Neural progenitor cell (in vitro differentiated cells): ENCODE results near the gene GRAP. TPM values are rescaled to one million over a fixed set of nuclear protein-coding genes. Genes with fewer than 3 reads are reported as not detected.

Experiments
- DNase-seq: peaks from one replicate; pipeline ENCODE4 v3.0.0-alpha.2; 2016; ENCODE audit warnings: low spot score
- H2AFZ ChIP-seq: fragments of 200-600 bp; sonication (generic); replicated peaks from 2 replicates; pipeline ENCODE4 v1.6.1; 2016; ENCODE audit warnings: antibody characterized with exemption
- H3F3A ChIP-seq: fragments of 200-600 bp; sonication (generic); 2 replicates; pipeline ENCODE4 v1.6.1; 2016; ENCODE audit warnings: antibody characterized with exemption, low read depth
- H3K27ac ChIP-seq: fragments of 200-600 bp; sonication (generic); 2 replicates; pipeline ENCODE4 v1.5.1; 2016; ENCODE audit warnings: mild to moderate bottlenecking
- H3K27me3 ChIP-seq: fragments of 200-600 bp; sonication (generic); 2 replicates; pipeline ENCODE4 v1.6.1; 2016; ENCODE audit warnings: mild to moderate bottlenecking, moderate library complexity
- H3K36me3 ChIP-seq: fragments of 200-600 bp; sonication (generic); 2 replicates; pipeline ENCODE4 v1.5.1; 2016
- H3K4me1 ChIP-seq: fragments of 200-600 bp; sonication (generic); 2 replicates; pipeline ENCODE4 v1.6.1; 2016; ENCODE audit warnings: mixed run types
- H3K4me2 ChIP-seq: fragments of 200-600 bp; sonication (generic); 2 replicates; pipeline ENCODE4 v1.6.1; 2016
- H3K4me3 ChIP-seq: fragments of 200-600 bp; sonication (generic); 2 replicates; pipeline ENCODE4 v1.5.1; 2016
- H3K79me2 ChIP-seq: fragments of 200-600 bp; sonication (generic); 2 replicates; pipeline ENCODE4 v1.6.1; 2016; ENCODE audit warnings: low read depth
- H3K9ac ChIP-seq: fragments of 200-600 bp; sonication (generic); 2 replicates; pipeline ENCODE4 v1.6.1; 2016
- H3K9me3 ChIP-seq: fragments of 200-600 bp; sonication (generic); 2 replicates; pipeline ENCODE4 v1.5.1; 2016; ENCODE audit warnings: low read depth
- H4K20me1 ChIP-seq: fragments of 200-600 bp; sonication (generic); 2 replicates; pipeline ENCODE4 v1.6.1; 2016; ENCODE audit warnings: low read depth
- H3K27ac Mint-ChIP-seq: 3 replicates; pipeline ENCODE4 v1.8.0; 2021; ENCODE audit warnings: mixed read lengths
- H3K27me3 Mint-ChIP-seq: 2 replicates; pipeline ENCODE4 v1.8.0; 2022; ENCODE audit warnings: low read depth, mild to moderate bottlenecking, inconsistent platforms, moderate library complexity, mixed read lengths; ENCODE audit not compliant: insufficient read depth
- H3K36me3 Mint-ChIP-seq: 3 replicates; pipeline ENCODE4 v1.8.0; 2021; ENCODE audit warnings: mixed read lengths
- H3K4me1 Mint-ChIP-seq: 3 replicates; pipeline ENCODE4 v1.8.0; 2021; ENCODE audit warnings: mixed read lengths
- H3K4me3 Mint-ChIP-seq: 3 replicates; pipeline ENCODE4 v1.8.0; 2021; ENCODE audit warnings: mild to moderate bottlenecking, moderate library complexity, mixed read lengths
- H3K9me3 Mint-ChIP-seq: 3 replicates; pipeline ENCODE4 v1.8.0; 2020; ENCODE audit warnings: mixed read lengths
- EZH2 ChIP-seq: fragments of 200-600 bp; sonication (generic); IDR thresholded peaks from 2 replicates; pipeline ENCODE4 v1.6.1; 2017; ENCODE audit warnings: antibody characterized with exemption, mild to moderate bottlenecking, moderate library complexity
- EZH2phosphoT487 ChIP-seq: fragments of 200-600 bp; sonication (generic); IDR thresholded peaks from 2 replicates; pipeline ENCODE4 v1.6.1; 2017; ENCODE audit warnings: antibody characterized with exemption
- total RNA-seq: library from RNA; depleted of rRNA; stranded (reverse); fragments of >200 nt; gene quantifications from 2 replicates; pipeline ENCODE4 v1.2.3, GENCODE V29; 2015; ENCODE audit warnings: low replicate concordance
- TF ChIP-seq, protein P1 (sequence below): fragments of 200-600 bp; sonication (generic); IDR thresholded peaks from 2 replicates; pipeline ENCODE4 v1.5.1; 2017; ENCODE audit warnings: antibody characterized with exemption, mild to moderate bottlenecking

Gene GRAP
- total RNA-seq, 1 donor from 2014 or later, result not detected

DNA sequence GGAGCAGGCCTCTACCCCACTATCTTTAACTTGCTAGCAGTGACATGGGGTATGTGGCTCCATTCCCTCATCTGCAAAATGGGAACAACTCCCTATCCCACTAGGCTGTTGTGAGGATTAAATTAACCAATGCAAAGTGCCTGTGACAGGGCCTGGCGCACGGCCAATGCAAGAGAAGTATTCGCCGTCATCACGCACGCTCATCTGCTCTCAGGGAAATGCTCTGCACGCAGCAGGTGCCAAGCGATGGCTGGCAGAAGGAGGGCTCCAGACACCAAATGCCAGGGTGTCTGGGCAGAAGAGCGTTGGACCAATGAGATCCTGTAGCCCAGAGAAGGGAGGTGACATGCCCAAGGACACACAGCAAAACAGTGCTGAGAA, 59.5 kb downstream of the GRAP start:
- H2AFZ ChIP-seq, result no peak overlapping the region
- Mint-ChIP-seq H3K9me3 (no peaks in the 10 kb centered on the region), H3K27ac (peak overlapping the region; percentile 57), H3K4me1 (peaks cover 1% of the 10 kb centered on the region), H3K4me3 (no peak overlapping the region), H3K36me3 (no peaks in the 10 kb centered on the region), H3K27me3 (peaks cover 3% of the 10 kb centered on the region)
- no peaks in the 10 kb centered on the region for H3K79me2 ChIP-seq
- H3K4me1 ChIP-seq, result peaks cover 2% of the 10 kb centered on the region
- no peak overlapping the region for H3K4me3 ChIP-seq
- no peaks in the 10 kb centered on the region for H3K27me3 ChIP-seq
- no peak for DNase-seq
- no peaks in the 10 kb centered on the region for H3K9me3 ChIP-seq
- no peak overlapping the region for H3K4me2 ChIP-seq
- no peaks in the 10 kb centered on the region for H3F3A ChIP-seq
- peaks cover 7% of the 10 kb centered on the region for H4K20me1 ChIP-seq
- no peaks in the 10 kb centered on the region for H3K36me3 ChIP-seq
- H3K27ac ChIP-seq, result no peak overlapping the region
- TF ChIP-seq EZH2 (no peak), EZH2phosphoT487 (no peak)
- TF ChIP-seq, protein P1, sequence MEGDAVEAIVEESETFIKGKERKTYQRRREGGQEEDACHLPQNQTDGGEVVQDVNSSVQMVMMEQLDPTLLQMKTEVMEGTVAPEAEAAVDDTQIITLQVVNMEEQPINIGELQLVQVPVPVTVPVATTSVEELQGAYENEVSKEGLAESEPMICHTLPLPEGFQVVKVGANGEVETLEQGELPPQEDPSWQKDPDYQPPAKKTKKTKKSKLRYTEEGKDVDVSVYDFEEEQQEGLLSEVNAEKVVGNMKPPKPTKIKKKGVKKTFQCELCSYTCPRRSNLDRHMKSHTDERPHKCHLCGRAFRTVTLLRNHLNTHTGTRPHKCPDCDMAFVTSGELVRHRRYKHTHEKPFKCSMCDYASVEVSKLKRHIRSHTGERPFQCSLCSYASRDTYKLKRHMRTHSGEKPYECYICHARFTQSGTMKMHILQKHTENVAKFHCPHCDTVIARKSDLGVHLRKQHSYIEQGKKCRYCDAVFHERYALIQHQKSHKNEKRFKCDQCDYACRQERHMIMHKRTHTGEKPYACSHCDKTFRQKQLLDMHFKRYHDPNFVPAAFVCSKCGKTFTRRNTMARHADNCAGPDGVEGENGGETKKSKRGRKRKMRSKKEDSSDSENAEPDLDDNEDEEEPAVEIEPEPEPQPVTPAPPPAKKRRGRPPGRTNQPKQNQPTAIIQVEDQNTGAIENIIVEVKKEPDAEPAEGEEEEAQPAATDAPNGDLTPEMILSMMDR, result no peak
- H3K9ac ChIP-seq, result no peak overlapping the region

DNA sequence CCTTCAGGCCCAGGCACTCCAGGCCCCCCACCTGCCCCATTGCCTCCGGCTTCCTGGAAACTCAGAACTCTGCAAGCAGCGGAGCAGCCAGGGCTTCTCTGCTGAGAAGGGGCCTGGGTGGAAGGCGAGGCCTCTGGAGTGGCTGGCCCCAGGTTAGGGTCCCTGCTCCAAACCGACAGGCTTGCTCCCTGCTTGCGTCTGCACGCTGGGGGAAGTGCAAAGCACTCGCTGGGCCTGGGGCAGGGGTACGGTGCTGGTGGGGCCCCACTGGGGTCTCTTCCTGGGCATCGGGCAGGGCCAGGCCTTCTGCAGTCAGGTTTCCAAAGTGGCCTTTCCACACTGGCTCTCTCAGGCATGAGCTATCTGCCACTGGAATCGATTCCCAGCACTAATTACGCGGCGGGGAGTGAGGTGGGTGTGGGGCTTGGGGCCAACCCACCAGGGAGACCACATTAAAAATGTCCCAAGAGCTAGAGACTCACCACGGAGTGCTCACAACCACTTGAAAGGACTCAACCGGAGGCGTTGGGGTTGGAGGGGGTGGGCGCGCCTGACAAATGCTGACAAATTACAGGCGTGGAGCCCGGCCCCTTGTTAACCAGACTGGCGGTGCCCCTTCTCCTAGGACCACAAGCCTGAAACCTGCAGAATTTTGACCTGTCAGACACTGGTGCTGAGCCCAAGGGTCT, 60.1 kb downstream of the GRAP start:
- H3K9me3 ChIP-seq, result no peaks in the 10 kb centered on the region
- H4K20me1 ChIP-seq, result peaks cover 12% of the 10 kb centered on the region
- H3K9ac ChIP-seq, result no peak overlapping the region
- no peaks in the 10 kb centered on the region for H3K27me3 ChIP-seq
- no peaks in the 10 kb centered on the region for H3F3A ChIP-seq
- no peak for DNase-seq
- H3K4me3 ChIP-seq, result no peak overlapping the region
- no peak overlapping the region for H3K27ac Mint-ChIP-seq
- H3K27ac ChIP-seq, result no peak overlapping the region
- H3K4me2 ChIP-seq, result no peak overlapping the region
- no peak overlapping the region for H2AFZ ChIP-seq
- no peaks in the 10 kb centered on the region for H3K36me3 Mint-ChIP-seq
- TF ChIP-seq EZH2, result no peak
- TF ChIP-seq, protein P1, result no peak
- TF ChIP-seq EZH2phosphoT487, result no peak
- no peaks in the 10 kb centered on the region for H3K9me3 Mint-ChIP-seq
- peaks cover 7% of the 10 kb centered on the region for H3K4me1 ChIP-seq
- H3K4me1 Mint-ChIP-seq, result peaks cover 5% of the 10 kb centered on the region
- H3K27me3 Mint-ChIP-seq, result peaks cover 3% of the 10 kb centered on the region
- no peak overlapping the region for H3K4me3 Mint-ChIP-seq
- H3K36me3 ChIP-seq, result no peaks in the 10 kb centered on the region
- H3K79me2 ChIP-seq, result no peaks in the 10 kb centered on the region

DNA sequence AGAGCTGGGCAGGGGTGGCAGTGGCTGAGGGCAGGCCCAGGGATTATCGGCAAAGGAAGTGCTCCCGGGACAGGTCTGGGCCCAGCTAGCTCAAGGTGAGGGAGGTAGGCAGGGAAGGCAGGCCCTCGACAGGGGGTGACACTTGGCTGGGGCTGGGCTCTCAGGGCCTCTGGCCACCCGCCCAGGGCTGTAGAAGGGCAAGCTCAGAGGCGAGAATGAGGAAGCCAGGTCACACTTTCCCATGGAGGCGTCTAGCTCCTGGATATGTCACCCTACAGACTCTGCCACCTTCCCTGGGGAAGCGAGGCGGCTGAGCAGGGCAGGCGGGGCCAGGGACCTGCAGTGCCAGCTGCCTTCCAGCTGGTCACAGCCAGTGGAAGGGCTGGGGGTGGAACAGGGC, 61.3 kb downstream of the GRAP start:
- H3K9me3 Mint-ChIP-seq, result no peaks in the 10 kb centered on the region
- TF ChIP-seq EZH2, result no peak
- Histone ChIP-seq H2AFZ (no peak overlapping the region), H3K27me3 (no peaks in the 10 kb centered on the region), H3K27ac (no peak overlapping the region), H3F3A (no peaks in the 10 kb centered on the region), H3K4me2 (no peak overlapping the region), H3K9ac (no peak overlapping the region), H3K4me3 (no peak overlapping the region), H4K20me1 (peaks cover 16% of the 10 kb centered on the region), H3K36me3 (no peaks in the 10 kb centered on the region), H3K79me2 (no peaks in the 10 kb centered on the region), H3K4me1 (peaks cover 16% of the 10 kb centered on the region), H3K9me3 (no peaks in the 10 kb centered on the region)
- H3K36me3 Mint-ChIP-seq, result no peaks in the 10 kb centered on the region
- H3K4me3 Mint-ChIP-seq, result no peak overlapping the region
- peaks cover 14% of the 10 kb centered on the region for H3K4me1 Mint-ChIP-seq
- no peak overlapping the region for H3K27ac Mint-ChIP-seq
- no peak for DNase-seq
- H3K27me3 Mint-ChIP-seq, result peaks cover 2% of the 10 kb centered on the region

DNA sequence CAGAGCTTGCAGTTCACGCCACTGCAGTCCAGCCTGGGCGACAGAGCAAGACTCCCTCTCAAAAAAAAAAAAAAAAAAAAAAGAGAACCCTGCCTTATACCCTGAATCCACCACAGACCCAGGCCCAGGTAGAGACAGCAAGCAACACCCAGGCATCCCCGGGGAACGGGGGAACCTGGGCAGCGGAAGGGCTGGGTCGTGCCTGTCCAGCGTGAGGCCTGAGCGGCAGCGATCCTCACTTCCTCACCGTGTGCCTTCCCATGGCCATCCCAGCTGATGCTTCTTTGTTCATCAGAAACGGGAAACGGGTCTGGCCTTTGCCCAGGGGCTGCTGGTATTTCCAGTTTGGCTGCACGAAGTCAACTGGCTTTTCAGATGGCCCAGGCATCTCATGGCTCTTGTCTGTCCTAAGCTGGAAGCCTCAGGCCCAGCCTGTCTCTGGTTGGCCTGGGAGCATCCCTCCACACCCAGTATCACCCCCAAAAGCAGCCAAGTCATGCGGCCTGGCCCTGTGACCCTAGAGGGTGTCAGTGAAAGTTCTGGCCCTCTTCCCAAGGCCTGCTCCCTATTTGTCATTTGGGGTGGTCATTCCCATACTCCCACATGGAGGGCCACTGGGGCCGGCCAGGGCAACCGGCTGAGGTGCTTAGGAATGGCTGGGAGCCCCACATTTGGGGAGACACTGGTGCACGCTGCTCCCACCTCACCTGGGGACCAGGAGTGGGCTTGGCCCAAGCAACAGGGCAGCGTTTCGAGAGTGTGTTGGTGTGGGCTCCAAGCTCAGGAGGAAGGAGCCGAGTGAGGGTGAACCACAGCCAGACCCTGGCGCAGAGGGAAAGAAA, 62.3 kb downstream of the GRAP start:
- H4K20me1 ChIP-seq, result peaks cover 19% of the 10 kb centered on the region
- H3K27me3 Mint-ChIP-seq, result peaks cover 2% of the 10 kb centered on the region
- H3K9me3 Mint-ChIP-seq, result no peaks in the 10 kb centered on the region
- H3K9ac ChIP-seq, result no peak overlapping the region
- H3K27ac ChIP-seq, result no peak overlapping the region
- peaks cover 20% of the 10 kb centered on the region for H3K4me1 Mint-ChIP-seq
- no peaks in the 10 kb centered on the region for H3F3A ChIP-seq
- H3K36me3 Mint-ChIP-seq, result no peaks in the 10 kb centered on the region
- DNase-seq, result no peak
- no peak overlapping the region for H3K4me3 Mint-ChIP-seq
- H3K27ac Mint-ChIP-seq, result no peak overlapping the region
- H3K9me3 ChIP-seq, result no peaks in the 10 kb centered on the region
- H3K4me1 ChIP-seq, result peaks cover 16% of the 10 kb centered on the region
- no peak overlapping the region for H3K4me2 ChIP-seq
- H3K36me3 ChIP-seq, result no peaks in the 10 kb centered on the region
- no peaks in the 10 kb centered on the region for H3K79me2 ChIP-seq
- no peak overlapping the region for H2AFZ ChIP-seq
- no peak overlapping the region for H3K4me3 ChIP-seq
- H3K27me3 ChIP-seq, result no peaks in the 10 kb centered on the region
- TF ChIP-seq, protein P1, result no peak
- no peak for TF ChIP-seq EZH2phosphoT487
- TF ChIP-seq EZH2, result no peak
